HepG2 (cell line): ENCODE results near the gene ABCG4. TPM values are rescaled to one million over a fixed set of nuclear protein-coding genes. Genes with fewer than 3 reads are reported as not detected.

ENCODE experiments used
- GABPA ChIP-seq, 2 experiments: IDR thresholded peaks; 2 replicates each; pipeline ENCODE4 v1.6.1; 2011 to 2016; ENCODE audit warnings: low read depth in 2 of 2, low read length in 1 of 2, missing biosample characterization in 1 of 2, missing genetic modification characterization in 1 of 2
- HOXA3 ChIP-seq: sonication (generic); formaldehyde crosslinking; IDR thresholded peaks from 2 replicates; pipeline ENCODE4 v1.5.0; 2020; ENCODE audit warnings: missing genetic modification reagents
- KLF12 ChIP-seq: sonication (generic); formaldehyde crosslinking; IDR thresholded peaks from 2 replicates; pipeline ENCODE4 v1.4.0; 2020; ENCODE audit warnings: missing genetic modification reagents, borderline replicate concordance
- MAZ ChIP-seq, 2 experiments: sonication (generic) in 1 of 2; formaldehyde crosslinking in 1 of 2; IDR thresholded peaks; 2 replicates each; pipeline versions ENCODE4 v1.5.0 to v1.6.1; 2012 to 2020; ENCODE audit warnings: low read depth in 2 of 2, mild to moderate bottlenecking in 2 of 2, borderline replicate concordance in 1 of 2, improper control_type of control experiment in 1 of 2, low read length in 1 of 2, missing genetic modification reagents in 1 of 2, moderate library complexity in 1 of 2
- NFATC3 ChIP-seq: sonication (generic); formaldehyde crosslinking; IDR thresholded peaks from 2 replicates; pipeline ENCODE4 v1.5.1; 2020; ENCODE audit warnings: mild to moderate bottlenecking, missing genetic modification reagents
- NPAS2 ChIP-seq: sonication (generic); formaldehyde crosslinking; IDR thresholded peaks from 2 replicates; pipeline ENCODE4 v1.8.0; 2022; ENCODE audit warnings: mild to moderate bottlenecking, missing genetic modification reagents, borderline replicate concordance
- NR2F2 ChIP-seq: IDR thresholded peaks from 2 replicates; pipeline ENCODE4 v1.6.1; 2012; ENCODE audit warnings: low read depth, inconsistent platforms, borderline replicate concordance
- RXRB ChIP-seq: IDR thresholded peaks from 2 replicates; pipeline ENCODE4 v1.6.1; 2016; ENCODE audit warnings: borderline replicate concordance, missing genetic modification reagents, missing compliant biosample characterization
- SRSF9 ChIP-seq: fragments of 200-400 bp; formaldehyde crosslinking; IDR thresholded peaks from 2 replicates; pipeline ENCODE4 v1.6.1; 2018; ENCODE audit warnings: borderline replicate concordance, mild to moderate bottlenecking, low read depth, low read length; ENCODE audit not compliant: insufficient read depth, poor library complexity, severe bottlenecking
- U2AF2 ChIP-seq: fragments of 200-400 bp; formaldehyde crosslinking; IDR thresholded peaks from 2 replicates; pipeline ENCODE4 v1.6.1; 2017; ENCODE audit warnings: low read depth, mild to moderate bottlenecking, low read length
- ZMAT3 ChIP-seq: sonication (generic); formaldehyde crosslinking; conservative IDR thresholded peaks from 2 replicates; pipeline ENCODE4 v1.7.0; 2021; ENCODE audit warnings: missing genetic modification reagents
- ZNF644 ChIP-seq: IDR thresholded peaks from 2 replicates; pipeline ENCODE4 v1.6.1; 2016; ENCODE audit warnings: low read depth
- polyA plus RNA-seq, 8 experiments: library from polyadenylated mRNA; depleted of rRNA in 3 of 8; stranded (reverse) in 7 of 8; unstranded in 1 of 8; fragments of >200 nt; fragmentation: Illumina TruSeq in 4 of 8; extraction: Trizol in 4 of 8; gene quantifications; 2 replicates each; pipeline versions ENCODE4 v1.2.1 to v1.2.3, GENCODE V29; 2011 to 2016; ENCODE audit warnings: low read depth in 4 of 8, missing spikeins in 1 of 8, mixed read lengths in 1 of 8; ENCODE audit not compliant: insufficient read depth in 1 of 8
- total RNA-seq, 5 experiments: library from RNA; depleted of rRNA; stranded (reverse); fragments of >200 nt; fragmentation: Illumina TruSeq; extraction: Trizol; gene quantifications; 2 replicates each; pipeline ENCODE4 v1.2.3, GENCODE V29; 2016; ENCODE audit warnings: low read depth in 1 of 5
- TF ChIP-seq, protein P1 (sequence below), 2 experiments: sonication (generic) in 1 of 2; formaldehyde crosslinking in 1 of 2; IDR thresholded peaks; 2 replicates each; pipeline versions ENCODE4 v1.4.0 to v1.6.1; 2016 to 2020; ENCODE audit warnings: borderline replicate concordance in 1 of 2, low read depth in 1 of 2, mild to moderate bottlenecking in 1 of 2, missing genetic modification reagents in 1 of 2
- TF ChIP-seq, protein P2 (sequence below): sonication (generic); formaldehyde crosslinking; IDR thresholded peaks from 2 replicates; pipeline ENCODE4 v1.4.0; 2020; ENCODE audit warnings: missing genetic modification reagents, borderline replicate concordance
- TF ChIP-seq, protein P3 (sequence below): sonication (generic); formaldehyde crosslinking; IDR thresholded peaks from 2 replicates; pipeline ENCODE4 v1.4.0; 2020; ENCODE audit warnings: missing genetic modification reagents
- TF ChIP-seq, protein P4 (sequence below): sonication (generic); formaldehyde crosslinking; IDR thresholded peaks from 2 replicates; pipeline ENCODE4 v1.4.0; 2020; ENCODE audit warnings: missing genetic modification reagents
- TF ChIP-seq, protein P5 (sequence below): sonication (generic); formaldehyde crosslinking; IDR thresholded peaks from 2 replicates; pipeline ENCODE4 v1.5.1; 2020; ENCODE audit warnings: mild to moderate bottlenecking, moderate library complexity, missing genetic modification reagents

The ABCG4 gene
- total and polyA plus RNA-seq, 2 of the 13 experiments (the other 11 are each of a cell fraction or from before 2014, with no cell fraction given) = not detected

DNA sequence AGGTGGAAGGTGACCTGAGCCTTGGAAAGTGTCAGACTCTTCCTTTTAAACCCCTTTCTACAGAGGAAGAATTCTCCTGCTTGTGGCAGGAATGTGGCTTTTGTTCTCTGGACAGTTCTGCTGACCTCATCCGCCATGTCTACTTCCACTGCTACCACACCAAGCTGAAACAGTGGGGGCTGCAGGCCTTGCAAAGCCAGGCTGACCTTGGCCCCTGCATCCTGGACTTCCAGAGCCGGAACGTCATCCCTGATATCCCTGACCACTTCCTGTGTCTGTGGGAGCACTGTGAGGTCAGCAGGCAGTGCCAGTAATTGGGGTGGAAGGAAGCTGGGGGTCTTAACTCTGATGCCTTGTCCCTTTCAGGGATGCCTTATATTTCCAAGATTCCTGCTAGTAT, 18.2 kb upstream of the ABCG4 start (continued):
- TF ChIP-seq, protein P1, sequence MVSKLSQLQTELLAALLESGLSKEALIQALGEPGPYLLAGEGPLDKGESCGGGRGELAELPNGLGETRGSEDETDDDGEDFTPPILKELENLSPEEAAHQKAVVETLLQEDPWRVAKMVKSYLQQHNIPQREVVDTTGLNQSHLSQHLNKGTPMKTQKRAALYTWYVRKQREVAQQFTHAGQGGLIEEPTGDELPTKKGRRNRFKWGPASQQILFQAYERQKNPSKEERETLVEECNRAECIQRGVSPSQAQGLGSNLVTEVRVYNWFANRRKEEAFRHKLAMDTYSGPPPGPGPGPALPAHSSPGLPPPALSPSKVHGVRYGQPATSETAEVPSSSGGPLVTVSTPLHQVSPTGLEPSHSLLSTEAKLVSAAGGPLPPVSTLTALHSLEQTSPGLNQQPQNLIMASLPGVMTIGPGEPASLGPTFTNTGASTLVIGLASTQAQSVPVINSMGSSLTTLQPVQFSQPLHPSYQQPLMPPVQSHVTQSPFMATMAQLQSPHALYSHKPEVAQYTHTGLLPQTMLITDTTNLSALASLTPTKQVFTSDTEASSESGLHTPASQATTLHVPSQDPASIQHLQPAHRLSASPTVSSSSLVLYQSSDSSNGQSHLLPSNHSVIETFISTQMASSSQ (IDR thresholded peaks at IDR 0.05; ENCODE audit: low read depth) = no peak
- TF ChIP-seq, protein P1 (CRISPR knock-in tag; IDR thresholded peaks at IDR 0.05; ENCODE audit: borderline replicate concordance) = peak; percentile 20; the same call in 1 of the 2 replicates
- no peak for TF ChIP-seq NFATC3 (CRISPR knock-in tag)
- TF ChIP-seq, protein P2, sequence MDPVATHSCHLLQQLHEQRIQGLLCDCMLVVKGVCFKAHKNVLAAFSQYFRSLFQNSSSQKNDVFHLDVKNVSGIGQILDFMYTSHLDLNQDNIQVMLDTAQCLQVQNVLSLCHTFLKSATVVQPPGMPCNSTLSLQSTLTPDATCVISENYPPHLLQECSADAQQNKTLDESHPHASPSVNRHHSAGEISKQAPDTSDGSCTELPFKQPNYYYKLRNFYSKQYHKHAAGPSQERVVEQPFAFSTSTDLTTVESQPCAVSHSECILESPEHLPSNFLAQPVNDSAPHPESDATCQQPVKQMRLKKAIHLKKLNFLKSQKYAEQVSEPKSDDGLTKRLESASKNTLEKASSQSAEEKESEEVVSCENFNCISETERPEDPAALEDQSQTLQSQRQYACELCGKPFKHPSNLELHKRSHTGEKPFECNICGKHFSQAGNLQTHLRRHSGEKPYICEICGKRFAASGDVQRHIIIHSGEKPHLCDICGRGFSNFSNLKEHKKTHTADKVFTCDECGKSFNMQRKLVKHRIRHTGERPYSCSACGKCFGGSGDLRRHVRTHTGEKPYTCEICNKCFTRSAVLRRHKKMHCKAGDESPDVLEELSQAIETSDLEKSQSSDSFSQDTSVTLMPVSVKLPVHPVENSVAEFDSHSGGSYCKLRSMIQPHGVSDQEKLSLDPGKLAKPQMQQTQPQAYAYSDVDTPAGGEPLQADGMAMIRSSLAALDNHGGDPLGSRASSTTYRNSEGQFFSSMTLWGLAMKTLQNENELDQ (CRISPR knock-in tag) = no peak
- no peak for TF ChIP-seq NPAS2 (CRISPR knock-in tag)
- TF ChIP-seq, protein P3, sequence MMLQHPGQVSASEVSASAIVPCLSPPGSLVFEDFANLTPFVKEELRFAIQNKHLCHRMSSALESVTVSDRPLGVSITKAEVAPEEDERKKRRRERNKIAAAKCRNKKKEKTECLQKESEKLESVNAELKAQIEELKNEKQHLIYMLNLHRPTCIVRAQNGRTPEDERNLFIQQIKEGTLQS (CRISPR knock-in tag) = peak; percentile 52
- 0 out of 2 replicates have a peak, but pooled peaks have one; percentile 33 for TF ChIP-seq ZNF644 (CRISPR knock-in tag)
- no peak for TF ChIP-seq SRSF9
- TF ChIP-seq ZMAT3 (CRISPR knock-in tag) = no peak
- TF ChIP-seq, protein P4, sequence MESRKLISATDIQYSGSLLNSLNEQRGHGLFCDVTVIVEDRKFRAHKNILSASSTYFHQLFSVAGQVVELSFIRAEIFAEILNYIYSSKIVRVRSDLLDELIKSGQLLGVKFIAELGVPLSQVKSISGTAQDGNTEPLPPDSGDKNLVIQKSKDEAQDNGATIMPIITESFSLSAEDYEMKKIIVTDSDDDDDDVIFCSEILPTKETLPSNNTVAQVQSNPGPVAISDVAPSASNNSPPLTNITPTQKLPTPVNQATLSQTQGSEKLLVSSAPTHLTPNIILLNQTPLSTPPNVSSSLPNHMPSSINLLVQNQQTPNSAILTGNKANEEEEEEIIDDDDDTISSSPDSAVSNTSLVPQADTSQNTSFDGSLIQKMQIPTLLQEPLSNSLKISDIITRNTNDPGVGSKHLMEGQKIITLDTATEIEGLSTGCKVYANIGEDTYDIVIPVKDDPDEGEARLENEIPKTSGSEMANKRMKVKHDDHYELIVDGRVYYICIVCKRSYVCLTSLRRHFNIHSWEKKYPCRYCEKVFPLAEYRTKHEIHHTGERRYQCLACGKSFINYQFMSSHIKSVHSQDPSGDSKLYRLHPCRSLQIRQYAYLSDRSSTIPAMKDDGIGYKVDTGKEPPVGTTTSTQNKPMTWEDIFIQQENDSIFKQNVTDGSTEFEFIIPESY (CRISPR knock-in tag) = peak; percentile 60
- TF ChIP-seq MAZ (IDR thresholded peaks at IDR 0.05; ENCODE audit: borderline replicate concordance, low read depth, low read length) = no peak
- TF ChIP-seq MAZ (CRISPR knock-in tag; IDR thresholded peaks at IDR 0.05; ENCODE audit: low read depth) = no peak
- no peak for TF ChIP-seq U2AF2
- TF ChIP-seq HOXA3 (CRISPR knock-in tag) = peak; percentile 92
- TF ChIP-seq RXRB = peak; percentile 43; the same call in 1 of the 2 replicates
- no peak for TF ChIP-seq NR2F2
- TF ChIP-seq GABPA (IDR thresholded peaks at IDR 0.05; ENCODE audit: low read depth, low read length) = peak; percentile 22; the same call in 1 of the 2 replicates
- TF ChIP-seq GABPA (CRISPR knock-in tag; IDR thresholded peaks at IDR 0.05; ENCODE audit: low read depth) = peak; percentile 88
- no peak for TF ChIP-seq KLF12 (CRISPR knock-in tag)
- TF ChIP-seq, protein P5, sequence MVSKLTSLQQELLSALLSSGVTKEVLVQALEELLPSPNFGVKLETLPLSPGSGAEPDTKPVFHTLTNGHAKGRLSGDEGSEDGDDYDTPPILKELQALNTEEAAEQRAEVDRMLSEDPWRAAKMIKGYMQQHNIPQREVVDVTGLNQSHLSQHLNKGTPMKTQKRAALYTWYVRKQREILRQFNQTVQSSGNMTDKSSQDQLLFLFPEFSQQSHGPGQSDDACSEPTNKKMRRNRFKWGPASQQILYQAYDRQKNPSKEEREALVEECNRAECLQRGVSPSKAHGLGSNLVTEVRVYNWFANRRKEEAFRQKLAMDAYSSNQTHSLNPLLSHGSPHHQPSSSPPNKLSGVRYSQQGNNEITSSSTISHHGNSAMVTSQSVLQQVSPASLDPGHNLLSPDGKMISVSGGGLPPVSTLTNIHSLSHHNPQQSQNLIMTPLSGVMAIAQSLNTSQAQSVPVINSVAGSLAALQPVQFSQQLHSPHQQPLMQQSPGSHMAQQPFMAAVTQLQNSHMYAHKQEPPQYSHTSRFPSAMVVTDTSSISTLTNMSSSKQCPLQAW (CRISPR knock-in tag) = 0 out of 2 replicates have a peak, but pooled peaks have one; percentile 28
